Measurements from ENCODE around the gene DQX1.

The DQX1 gene
- long read RNA-seq, partial matches to known transcripts, result 0 of 1 reads
- long read RNA-seq, other reads (novel, unspliced or antisense), result 1 of 1 reads

- peak; percentile 59 to 81 for DNase-seq (ENCODE audit: low read depth in 1 of 2, low spot score in 1 of 2)
- no peak within 1 kb of the TSS for H3K27ac ChIP-seq (replicated peaks)
- no peak for TF ChIP-seq REST (IDR thresholded peaks at IDR 0.05; ENCODE audit: insufficient replicate concordance, low read depth)
- peak; percentile 91 for TF ChIP-seq SPI1 (IDR thresholded peaks at IDR 0.05; ENCODE audit: borderline replicate concordance, low read depth)
- peak; percentile 37; the same call in 1 of the 2 replicates for TF ChIP-seq POLR2AphosphoS5 (IDR thresholded peaks at IDR 0.05; ENCODE audit: low read depth)
- no peak for TF ChIP-seq CTCF (IDR thresholded peaks at IDR 0.05; ENCODE audit: insufficient read depth, low read length)
- TF ChIP-seq GABPA (IDR thresholded peaks at IDR 0.05; ENCODE audit: low read depth), result no peak
- H3K27me3 ChIP-seq (ENCODE audit: insufficient read depth, poor library complexity, severe bottlenecking), result no peaks in the 10 kb centered on the region
- H3K4me3 ChIP-seq (replicated peaks; ENCODE audit: insufficient read depth, low read length), result no peak within 1 kb of the TSS
Measured at GRCh38 chr2:74525717-74526648, at the start of gene DQX1. TSS of gene DQX1 (minus strand) at chr2:74526231. CDS start at chr2:74525729, 502 bp downstream.

- TF ChIP-seq POLR2AphosphoS5 (IDR thresholded peaks at IDR 0.05; ENCODE audit: low read depth) (no peak), GABPA (IDR thresholded peaks at IDR 0.05; ENCODE audit: low read depth) (no peak), CTCF (IDR thresholded peaks at IDR 0.05; ENCODE audit: insufficient read depth, low read length) (no peak), SPI1 (IDR thresholded peaks at IDR 0.05; ENCODE audit: borderline replicate concordance, low read depth) (no peak), REST (IDR thresholded peaks at IDR 0.05; ENCODE audit: insufficient replicate concordance, low read depth) (no peak)
- peak overlapping the region; percentile 89 for H3K27ac ChIP-seq (replicated peaks)
- no peak for DNase-seq (ENCODE audit: low read depth in 1 of 2, low spot score in 1 of 2)
- H3K27me3 ChIP-seq (ENCODE audit: insufficient read depth, poor library complexity, severe bottlenecking), result no peaks in the 10 kb centered on the region
- H3K4me3 ChIP-seq (replicated peaks; ENCODE audit: insufficient read depth, low read length), result no peak overlapping the region
Measured at GRCh38 chr2:74575320-74575719, 49.3 kb upstream of the DQX1 start.

- TF ChIP-seq REST (IDR thresholded peaks at IDR 0.05; ENCODE audit: insufficient replicate concordance, low read depth), result peak; percentile 40
- peak; percentile 77 for TF ChIP-seq POLR2AphosphoS5 (IDR thresholded peaks at IDR 0.05; ENCODE audit: low read depth)
- peak; percentile 95 for TF ChIP-seq SPI1 (IDR thresholded peaks at IDR 0.05; ENCODE audit: borderline replicate concordance, low read depth)
- TF ChIP-seq CTCF (IDR thresholded peaks at IDR 0.05; ENCODE audit: insufficient read depth, low read length), result no peak
- peak; percentile 70 for TF ChIP-seq GABPA (IDR thresholded peaks at IDR 0.05; ENCODE audit: low read depth)
- H3K27ac ChIP-seq (replicated peaks), result peak overlapping the region; percentile 89
Measured at GRCh38 chr2:74573747-74574562, 47.9 kb upstream of the DQX1 start.

More at GRCh38 chr2:74573747-74574562, 47.9 kb upstream of the DQX1 start:
- peak in 1 of 2 experiments; percentile 90 for DNase-seq (ENCODE audit: low read depth in 1 of 2, low spot score in 1 of 2)
- H3K4me3 ChIP-seq (replicated peaks; ENCODE audit: insufficient read depth, low read length), result 0 out of 2 replicates have a peak overlapping the region, but pooled peaks have one; percentile 4
- no peaks in the 10 kb centered on the region for H3K27me3 ChIP-seq (ENCODE audit: insufficient read depth, poor library complexity, severe bottlenecking)

Data from HL-60 (cell line).